ENCODE measurements around the gene NEDD8. TPM values are rescaled to one million over a fixed set of nuclear protein-coding genes. Genes with fewer than 3 reads are reported as not detected.

Gene NEDD8
- total RNA-seq = 142 and 224 TPM in 2 replicates

GRCh38 chr14:24232121-24232644 is at the start of gene NEDD8:
TSS of gene NEDD8 (minus strand) at chr14:24232367. CDS start at chr14:24232267, 100 bp downstream.

GRCh38 chr14:24271134-24271833 is 39.1 kb upstream of the NEDD8 start, which contains the start of gene RABGGTA:
TSS of gene RABGGTA (minus strand) at chr14:24271597. CDS start at chr14:24271115, 482 bp downstream.

GRCh38 chr14:24262821-24263733 is 30.9 kb upstream of the NEDD8 start, which contains the start of gene TGM1:
TSS of gene TGM1 (minus strand) at chr14:24263177. CDS start at chr14:24262352, 825 bp downstream.

GRCh38 chr14:24232645-24233537 is 724 bp upstream of the NEDD8 start, which contains the start of gene GMPR2:
TSS of gene GMPR2 (plus strand) at chr14:24232929. CDS start at chr14:24233254, 325 bp downstream.

GRCh38 chr14:24215495-24216344 is 16.4 kb downstream of the NEDD8 start, which contains the start of gene MDP1:
TSS of gene MDP1 (minus strand) at chr14:24216066. CDS start at chr14:24215955, 111 bp downstream.

GRCh38 chr14:24212924-24213865 is 19.0 kb downstream of the NEDD8 start, which contains the start of gene CHMP4A:
TSS of gene CHMP4A (minus strand) at chr14:24213488. CDS start at chr14:24213439, 49 bp downstream.

GRCh38 chr14:24195186-24196070 is 36.7 kb downstream of the NEDD8 start, which contains the start of gene TM9SF1:
TSS of gene TM9SF1 (minus strand) at chr14:24195441. CDS start at chr14:24195019, 422 bp downstream.

GRCh38 chr14:24188251-24189058 is 43.7 kb downstream of the NEDD8 start, which contains the start of gene IPO4:
TSS of gene IPO4 (minus strand) at chr14:24188816. CDS start at chr14:24188787, 29 bp downstream.

GRCh38 chr14:24171422-24172260 is 60.5 kb downstream of the NEDD8 start, which contains the start of gene REC8:
TSS of gene REC8 (plus strand) at chr14:24172080. CDS start at chr14:24172553, 473 bp downstream.

Other genes with a start within 250 kb of the NEDD8 start
- 16.3 and 16.9 TPM in 2 replicates for gene DHRS4L2, start 243.4 kb downstream of the NEDD8 start, total RNA-seq
- not detected in 2 replicates for gene CARMIL3, start 180.4 kb downstream of the NEDD8 start, total RNA-seq
- not detected in 2 replicates for gene CPNE6, start 160.8 kb downstream of the NEDD8 start, total RNA-seq
- 13.4 and 17.2 TPM in 2 replicates for gene PCK2, start 138.1 kb downstream of the NEDD8 start, total RNA-seq
- gene DCAF11, start 117.6 kb downstream of the NEDD8 start, total RNA-seq = 50.6 and 56.1 TPM in 2 replicates
- gene NRL, start 117.4 kb downstream of the NEDD8 start, total RNA-seq = 0.56 and 0.77 TPM in 2 replicates
- gene FITM1, start 101.7 kb downstream of the NEDD8 start, total RNA-seq = not detected in 2 replicates
- 69.4 and 88.5 TPM in 2 replicates for gene PSME1, start 96.2 kb downstream of the NEDD8 start, total RNA-seq
- 20.6 and 31.1 TPM in 2 replicates for gene EMC9, start 90.8 kb downstream of the NEDD8 start, total RNA-seq
- gene PSME2, start 85.8 kb downstream of the NEDD8 start, total RNA-seq = 81.5 and 136 TPM in 2 replicates
- 22.6 and 28.8 TPM in 2 replicates for gene RNF31, start 84.9 kb downstream of the NEDD8 start, total RNA-seq
- 55.5 and 58.9 TPM in 2 replicates for gene IRF9, start 71.1 kb downstream of the NEDD8 start, total RNA-seq
- 0.56 and 0.77 TPM in 2 replicates for gene REC8, start 60.3 kb downstream of the NEDD8 start, total RNA-seq
- gene IPO4, start 43.6 kb downstream of the NEDD8 start, total RNA-seq = 26.5 and 79.8 TPM in 2 replicates
- 78.4 and 80.1 TPM in 2 replicates for gene TM9SF1, start 36.9 kb downstream of the NEDD8 start, total RNA-seq
- under 0.01 TPM in 1 of 2 replicates, not detected in the other for gene TSSK4, start 26.7 kb downstream of the NEDD8 start, total RNA-seq
- gene CHMP4A, start 18.9 kb downstream of the NEDD8 start, total RNA-seq = 23.4 and 25.1 TPM in 2 replicates
- 15.9 and 18.0 TPM in 2 replicates for gene MDP1, start 16.3 kb downstream of the NEDD8 start, total RNA-seq
- gene GMPR2, start 562 bp upstream of the NEDD8 start, total RNA-seq = 63.6 and 103 TPM in 2 replicates
- gene TINF2, start 10.3 kb upstream of the NEDD8 start, total RNA-seq = 48.3 and 58.3 TPM in 2 replicates
- gene TGM1, start 30.8 kb upstream of the NEDD8 start, total RNA-seq = 0.19 and 0.85 TPM in 2 replicates
- gene RABGGTA, start 39.2 kb upstream of the NEDD8 start, total RNA-seq = 24.0 and 28.0 TPM in 2 replicates
- gene DHRS1, start 67.4 kb upstream of the NEDD8 start, total RNA-seq = 9.0 and 9.9 TPM in 2 replicates
- gene NOP9, start 67.5 kb upstream of the NEDD8 start, total RNA-seq = 19.7 and 34.7 TPM in 2 replicates
- gene CIDEB, start 75.6 kb upstream of the NEDD8 start, total RNA-seq = 1.5 and 1.7 TPM in 2 replicates
- 1.3 and 3.1 TPM in 2 replicates for gene LTB4R2, start 77.8 kb upstream of the NEDD8 start, total RNA-seq
- gene LTB4R, start 79.1 kb upstream of the NEDD8 start, total RNA-seq = 1.5 and 1.7 TPM in 2 replicates
- 5.6 and 15.5 TPM in 2 replicates for gene ADCY4, start 102.7 kb upstream of the NEDD8 start, total RNA-seq
- 0.19 and 0.56 TPM in 2 replicates for gene RIPK3, start 107.6 kb upstream of the NEDD8 start, total RNA-seq
- gene NFATC4, start 135.8 kb upstream of the NEDD8 start, total RNA-seq = 30.3 and 71.0 TPM in 2 replicates
- gene NYNRIN, start 166.6 kb upstream of the NEDD8 start, total RNA-seq = 3.5 and 6.8 TPM in 2 replicates
- 1.5 and 5.9 TPM in 2 replicates for gene CBLN3, start 197.3 kb upstream of the NEDD8 start, total RNA-seq
- gene KHNYN, start 197.6 kb upstream of the NEDD8 start, total RNA-seq = 45.6 and 53.8 TPM in 2 replicates
- 8.2 and 10.4 TPM in 2 replicates for gene SDR39U1, start 210.4 kb upstream of the NEDD8 start, total RNA-seq